HG03558 (cell line): Measurements from ENCODE around the gene TSPAN31.
"Not testable (repeated sequence)": the region's sequence is repeated elsewhere in the genome, so short reads cannot be mapped to it uniquely, and the experiment has no call there.

Source experiments
- ATAC-seq: cut with Tn5 transposase; IDR thresholded peaks from one replicate; pipeline ENCODE4 v1.9.1; 2021; ENCODE audit warnings: moderate number of reproducible peaks; ENCODE audit not compliant: unreplicated experiment; ENCODE audit errors: extremely low read depth

TSPAN31 gene

GRCh38 chr12:57763881-57764661 is 19.2 kb downstream of the TSPAN31 start:
- no peak for ATAC-seq

GRCh38 chr12:57764662-57765002 is 19.8 kb downstream of the TSPAN31 start:
- no peak for ATAC-seq

GRCh38 chr12:57765003-57765697 is 20.3 kb downstream of the TSPAN31 start:
- ATAC-seq: no peak

GRCh38 chr12:57765698-57766463 is 21.0 kb downstream of the TSPAN31 start:
- ATAC-seq: no peak

- ATAC-seq: no peak
Measured at GRCh38 chr12:57766464-57767304, 21.8 kb downstream of the TSPAN31 start, which contains the start of gene CYP27B1. CYP27B1 (minus strand) TSS chr12:57767078; CDS start chr12:57767041, 37 bp downstream.

GRCh38 chr12:57767305-57767698 is 22.5 kb downstream of the TSPAN31 start:
- ATAC-seq: no peak

GRCh38 chr12:57767876-57768275 is 23.0 kb downstream of the TSPAN31 start:
- no peak for ATAC-seq

GRCh38 chr12:57769594-57769993 is 24.8 kb downstream of the TSPAN31 start:
- no peak for ATAC-seq

GRCh38 chr12:57770734-57771133 is 25.9 kb downstream of the TSPAN31 start:
- ATAC-seq: no peak

GRCh38 chr12:57771236-57771872 is 26.5 kb downstream of the TSPAN31 start:
- peak; percentile 64 for ATAC-seq

GRCh38 chr12:57771873-57772428 is 27.1 kb downstream of the TSPAN31 start, which contains the start of gene METTL1:
METTL1 (minus strand) TSS chr12:57772105; CDS start chr12:57772083, 22 bp downstream.
- ATAC-seq: peak; percentile 45

GRCh38 chr12:57772429-57773322 is 27.8 kb downstream of the TSPAN31 start, which contains the start of gene EEF1AKMT3:
EEF1AKMT3 (plus strand) TSS chr12:57772614; CDS start chr12:57772725, 111 bp downstream.
- ATAC-seq: peak; percentile 4

GRCh38 chr12:57774634-57775033 is 29.8 kb downstream of the TSPAN31 start:
- ATAC-seq: not testable (repeated sequence)

GRCh38 chr12:57775044-57775443 is 30.2 kb downstream of the TSPAN31 start:
- ATAC-seq: no peak

- no peak for ATAC-seq
Measured at GRCh38 chr12:57775563-57776246, 30.9 kb downstream of the TSPAN31 start.

GRCh38 chr12:57776247-57776587 is 31.4 kb downstream of the TSPAN31 start:
- ATAC-seq: no peak

- no peak for ATAC-seq
Measured at GRCh38 chr12:57777367-57777766, 32.5 kb downstream of the TSPAN31 start.

GRCh38 chr12:57777911-57778310 is 33.1 kb downstream of the TSPAN31 start:
- ATAC-seq: no peak
